CD14-positive monocyte (primary cell): ENCODE data around the gene EPB41L4B. TPM values are rescaled to one million over a fixed set of nuclear protein-coding genes. Genes with fewer than 3 reads are reported as not detected.

Experiments used
- DNase-seq, 3 donors: peaks; one replicate each; pipeline ENCODE4 v3.0.0-alpha.2; 2011 to 2022
- H2AFZ ChIP-seq: 2 replicates; pipeline ENCODE4 v1.6.0; 2012; ENCODE audit warnings: mild to moderate bottlenecking, low read depth, low read length, inconsistent platforms; ENCODE audit not compliant: insufficient read depth, poor library complexity, severe bottlenecking
- H3K27ac ChIP-seq, 2 donors: 1 replicate in 1 of 2; 2 replicates in 1 of 2; pipeline ENCODE4 v1.5.1; 2012 to 2013; ENCODE audit warnings: low read length in 2 of 2, control low read depth in 1 of 2, inconsistent platforms in 1 of 2, low read depth in 1 of 2, mild to moderate bottlenecking in 1 of 2
- H3K27me3 ChIP-seq, 2 donors: one replicate each; pipeline versions ENCODE4 v1.6.0 to v1.6.1; 2011 to 2013; ENCODE audit warnings: low read length in 2 of 2; ENCODE audit not compliant: control insufficient read depth in 2 of 2, insufficient read depth in 2 of 2
- H3K36me3 ChIP-seq, 2 donors: replicated peaks in 1 of 2; 1 replicate in 1 of 2; 2 replicates in 1 of 2; pipeline versions ENCODE4 v1.5.1 to v1.6.1; 2012 to 2013; ENCODE audit warnings: low read length in 2 of 2, control low read depth in 1 of 2, inconsistent platforms in 1 of 2, mild to moderate bottlenecking in 1 of 2; ENCODE audit not compliant: insufficient read depth in 2 of 2, control insufficient read depth in 1 of 2
- H3K4me1 ChIP-seq, 2 donors: 1 replicate in 1 of 2; 2 replicates in 1 of 2; pipeline versions ENCODE4 v1.5.1 to v1.6.1; 2012 to 2013; ENCODE audit warnings: low read length in 2 of 2, control low read depth in 1 of 2, inconsistent platforms in 1 of 2, mild to moderate bottlenecking in 1 of 2, moderate library complexity in 1 of 2; ENCODE audit not compliant: insufficient read depth in 2 of 2, control insufficient read depth in 1 of 2
- H3K4me2 ChIP-seq: replicated peaks from 2 replicates; pipeline ENCODE3; 2012; ENCODE audit warnings: low read length, moderate library complexity, mild to moderate bottlenecking; ENCODE audit not compliant: poor library complexity, severe bottlenecking; ENCODE audit errors: extremely low read depth
- H3K4me3 ChIP-seq, 3 experiments: fragments of 200-600 bp in 1 of 3; sonication (generic) in 1 of 3; replicated peaks in 1 of 3; 1 replicate in 2 of 3; 2 replicates in 1 of 3; pipeline ENCODE4 v1.5.1; 2011 to 2013; ENCODE audit warnings: low read length in 3 of 3, mild to moderate bottlenecking in 3 of 3, control low read depth in 2 of 3, low read depth in 2 of 3, inconsistent platforms in 1 of 3, moderate library complexity in 1 of 3
- H3K79me2 ChIP-seq: 2 replicates; pipeline ENCODE4 v1.6.0; 2012; ENCODE audit warnings: mild to moderate bottlenecking, control low read depth, inconsistent platforms, low read length, moderate library complexity; ENCODE audit not compliant: insufficient read depth
- H3K9ac ChIP-seq: 2 replicates; pipeline ENCODE4 v1.6.0; 2017; ENCODE audit warnings: low read length, mild to moderate bottlenecking; ENCODE audit not compliant: insufficient read depth, poor library complexity, severe bottlenecking
- H3K9me3 ChIP-seq, 2 donors: replicated peaks in 1 of 2; 1 replicate in 1 of 2; 2 replicates in 1 of 2; pipeline versions ENCODE4 v1.5.1 to v1.6.1; 2012 to 2013; ENCODE audit warnings: low read length in 2 of 2, control low read depth in 1 of 2; ENCODE audit not compliant: control insufficient read depth in 1 of 2, insufficient read depth in 1 of 2
- H4K20me1 ChIP-seq: 2 replicates; pipeline ENCODE4 v1.6.0; 2012; ENCODE audit warnings: mild to moderate bottlenecking, low read length, control low read depth, moderate library complexity; ENCODE audit not compliant: insufficient read depth
- H3K27ac Mint-ChIP-seq, 7 donors: one replicate each; pipeline ENCODE4 v1.8.0; 2020; ENCODE audit warnings: mild to moderate bottlenecking in 7 of 7, mixed read lengths in 7 of 7, moderate library complexity in 6 of 7, inconsistent platforms in 2 of 7
- H3K27me3 Mint-ChIP-seq, 3 donors: one replicate each; pipeline ENCODE4 v1.8.0; 2021 to 2022; ENCODE audit warnings: low read depth in 3 of 3, mild to moderate bottlenecking in 3 of 3, mixed read lengths in 3 of 3, moderate library complexity in 3 of 3, inconsistent platforms in 1 of 3
- H3K36me3 Mint-ChIP-seq, 2 donors: one replicate each; pipeline ENCODE4 v1.8.0; 2020; ENCODE audit warnings: mixed read lengths in 2 of 2, inconsistent platforms in 1 of 2, mild to moderate bottlenecking in 1 of 2
- H3K4me1 Mint-ChIP-seq: one replicate; pipeline ENCODE4 v1.8.0; 2020; ENCODE audit warnings: mild to moderate bottlenecking, mixed read lengths
- H3K4me3 Mint-ChIP-seq, 2 donors: one replicate each; pipeline ENCODE4 v1.8.0; 2020; ENCODE audit warnings: mild to moderate bottlenecking in 2 of 2, mixed read lengths in 2 of 2, moderate library complexity in 1 of 2
- H3K9me3 Mint-ChIP-seq, 7 donors: one replicate each; pipeline ENCODE4 v1.8.0; 2020 to 2022; ENCODE audit warnings: mixed read lengths in 7 of 7, mild to moderate bottlenecking in 6 of 7, moderate library complexity in 6 of 7, inconsistent platforms in 2 of 7
- WGBS: methylation state at CpG from one replicate; pipeline ENCODE4 v1.1.5; 2013; ENCODE audit warnings: missing lambda C conversion rate; ENCODE audit not compliant: insufficient coverage; 5-methylcytosine and 5-hydroxymethylcytosine counted together
- intact Hi-C, 2 donors: fragments of 100-400 bp; cut with micrococcal nuclease; formaldehyde crosslinking; loops; one replicate each; pipeline versions ENCODE4 v1.15.0 to v1.15.1; 2023
- polyA plus RNA-seq, 3 donors: library from polyadenylated mRNA; depleted of rRNA in 1 of 3; unstranded in 2 of 3; stranded (reverse) in 1 of 3; fragments of 300-500 nt in 2 of 3; fragments of >200 nt in 1 of 3; fragmentation: Illumina TruSeq in 2 of 3; gene quantifications; 1 replicate in 2 of 3; 2 replicates in 1 of 3; pipeline ENCODE4 v1.2.3, GENCODE V29; 2012 to 2021
- TF ChIP-seq, protein P1 (sequence below): fragments of 200-600 bp; IDR thresholded peaks from one replicate; pipeline ENCODE4 v1.8.0; 2022; ENCODE audit warnings: antibody characterized with exemption, mild to moderate bottlenecking

Gene EPB41L4B
- polyA plus RNA-seq, 3 donors: not detected

DNA sequence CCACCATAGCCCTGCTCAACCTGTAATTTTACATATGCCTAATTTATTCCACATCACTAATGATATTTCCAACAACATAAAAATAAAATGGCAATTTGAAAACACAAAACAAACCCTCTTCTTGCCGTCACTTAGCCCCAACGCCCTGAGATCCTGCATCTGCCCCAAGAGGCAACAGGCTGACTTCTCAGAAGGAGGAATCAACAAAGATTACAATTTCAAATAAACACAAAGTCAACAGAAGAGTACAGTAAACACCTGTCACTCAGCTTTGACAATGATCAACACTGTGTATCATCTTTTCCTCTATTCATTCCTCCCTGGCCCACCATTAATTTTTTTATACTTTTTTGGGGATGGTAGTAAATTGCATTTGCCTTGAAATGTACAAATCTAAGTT lies 19.8 kb downstream of the EPB41L4B start:
- 95% methylated on average over 2 of the region's 2 CpGs for WGBS
- H3K9me3 ChIP-seq: no peaks in the 10 kb centered on the region
- Mint-ChIP-seq H3K9me3 (peaks cover 0 to 2% (median 0%) of the 10 kb centered on the region in 7 donors), H3K27me3 (peaks cover 8 to 27% (median 18%) of the 10 kb centered on the region in 3 donors), H3K4me1 (no peaks in the 10 kb centered on the region), H3K4me3 (no peak overlapping the region), H3K27ac (no peak overlapping the region), H3K36me3 (no peaks in the 10 kb centered on the region)
- no peak overlapping the region for H3K27ac ChIP-seq
- no peaks in the 10 kb centered on the region for H3K4me1 ChIP-seq
- H3K4me3 ChIP-seq: no peak overlapping the region
- no peak overlapping the region for H3K9ac ChIP-seq
- no peaks in the 10 kb centered on the region for H3K36me3 ChIP-seq
- intact Hi-C loops: no loop called here
- peaks cover 0 to under 1% of the 10 kb centered on the region in 2 donors for H3K27me3 ChIP-seq
- no peak overlapping the region for H3K4me2 ChIP-seq
- H3K79me2 ChIP-seq: no peaks in the 10 kb centered on the region
- H4K20me1 ChIP-seq: no peaks in the 10 kb centered on the region
- no peak for DNase-seq
- TF ChIP-seq, protein P1, sequence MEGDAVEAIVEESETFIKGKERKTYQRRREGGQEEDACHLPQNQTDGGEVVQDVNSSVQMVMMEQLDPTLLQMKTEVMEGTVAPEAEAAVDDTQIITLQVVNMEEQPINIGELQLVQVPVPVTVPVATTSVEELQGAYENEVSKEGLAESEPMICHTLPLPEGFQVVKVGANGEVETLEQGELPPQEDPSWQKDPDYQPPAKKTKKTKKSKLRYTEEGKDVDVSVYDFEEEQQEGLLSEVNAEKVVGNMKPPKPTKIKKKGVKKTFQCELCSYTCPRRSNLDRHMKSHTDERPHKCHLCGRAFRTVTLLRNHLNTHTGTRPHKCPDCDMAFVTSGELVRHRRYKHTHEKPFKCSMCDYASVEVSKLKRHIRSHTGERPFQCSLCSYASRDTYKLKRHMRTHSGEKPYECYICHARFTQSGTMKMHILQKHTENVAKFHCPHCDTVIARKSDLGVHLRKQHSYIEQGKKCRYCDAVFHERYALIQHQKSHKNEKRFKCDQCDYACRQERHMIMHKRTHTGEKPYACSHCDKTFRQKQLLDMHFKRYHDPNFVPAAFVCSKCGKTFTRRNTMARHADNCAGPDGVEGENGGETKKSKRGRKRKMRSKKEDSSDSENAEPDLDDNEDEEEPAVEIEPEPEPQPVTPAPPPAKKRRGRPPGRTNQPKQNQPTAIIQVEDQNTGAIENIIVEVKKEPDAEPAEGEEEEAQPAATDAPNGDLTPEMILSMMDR: no peak
- no peak overlapping the region for H2AFZ ChIP-seq

DNA sequence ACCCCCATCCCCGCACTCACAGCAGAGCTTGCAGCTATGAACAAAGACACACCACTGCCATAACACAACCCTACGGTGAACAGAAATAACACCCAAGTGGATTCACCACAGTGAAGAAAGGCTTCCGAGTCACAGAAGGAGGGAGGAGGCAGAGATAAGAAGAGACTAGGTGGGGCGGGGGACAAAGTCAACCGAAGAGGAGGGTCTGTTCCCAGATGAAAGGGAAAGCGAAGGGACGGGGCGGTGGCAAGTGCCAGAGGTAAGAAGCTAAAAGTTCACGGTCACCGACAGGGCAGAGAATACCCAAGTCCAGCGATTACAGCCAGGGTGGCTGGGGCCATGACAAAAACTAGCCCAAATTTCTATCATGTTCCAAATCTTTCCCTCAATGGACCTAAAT lies 21.0 kb downstream of the EPB41L4B start:
- Histone ChIP-seq H3K9me3 (no peaks in the 10 kb centered on the region), H3K4me3 (no peak overlapping the region), H3K4me1 (no peaks in the 10 kb centered on the region), H3K4me2 (no peak overlapping the region), H3K27ac (no peak overlapping the region), H2AFZ (no peak overlapping the region), H3K79me2 (no peaks in the 10 kb centered on the region), H3K27me3 (peaks cover 4% of the 10 kb centered on the region in 2 donors), H3K9ac (no peak overlapping the region), H3K36me3 (no peaks in the 10 kb centered on the region), H4K20me1 (no peaks in the 10 kb centered on the region)
- no peak overlapping the region for H3K27ac Mint-ChIP-seq
- no peak for DNase-seq
- peaks cover 6 to 29% (median 24%) of the 10 kb centered on the region in 3 donors for H3K27me3 Mint-ChIP-seq
- H3K4me3 Mint-ChIP-seq: peak overlapping the region in 1 of 2 donors; percentile 12
- no peaks in the 10 kb centered on the region for H3K4me1 Mint-ChIP-seq
- WGBS: 95% methylated on average over 8 of the region's 11 CpGs
- peaks cover 0 to 2% (median 0%) of the 10 kb centered on the region in 7 donors for H3K9me3 Mint-ChIP-seq
- TF ChIP-seq, protein P1: no peak
- intact Hi-C loops: no loop called here
- no peaks in the 10 kb centered on the region for H3K36me3 Mint-ChIP-seq
